Forelimb muscle (tissue), 1 donor: Measurements from ENCODE around the gene FAM168B. TPM values are rescaled to one million over a fixed set of nuclear protein-coding genes. Genes with fewer than 3 reads are reported as not detected.

Experiments
- DNase-seq: peaks from one replicate; pipeline ENCODE4 v3.0.0-alpha.2; 2013; ENCODE audit warnings: low read depth
- polyA plus RNA-seq: library from polyadenylated mRNA; unstranded; fragments of 120-200 nt; gene quantifications from one replicate; pipeline ENCODE4 v1.2.1, GENCODE V29; 2013; ENCODE audit not compliant: insufficient read length

Gene FAM168B
- polyA plus RNA-seq, 1 donor = 64.6 TPM

GRCh38 chr2:131022731-131023130 lies 70.5 kb downstream of the FAM168B start:
- DNase-seq = no peak

- DNase-seq = no peak
Measured at GRCh38 chr2:131016826-131017741, 76.2 kb downstream of the FAM168B start.

GRCh38 chr2:131015764-131016163 lies 77.5 kb downstream of the FAM168B start:
- DNase-seq = no peak

GRCh38 chr2:131014141-131014540 lies 79.1 kb downstream of the FAM168B start:
- no peak for DNase-seq

GRCh38 chr2:131011486-131011885 lies 81.8 kb downstream of the FAM168B start:
- no peak for DNase-seq

- DNase-seq = no peak
Measured at GRCh38 chr2:131010566-131010965, 82.7 kb downstream of the FAM168B start.

GRCh38 chr2:131009713-131010475 lies 83.4 kb downstream of the FAM168B start:
- DNase-seq = no peak

- no peak for DNase-seq
Measured at GRCh38 chr2:131008967-131009366, 84.3 kb downstream of the FAM168B start.

- no peak for DNase-seq
Measured at GRCh38 chr2:131006561-131006960, 86.7 kb downstream of the FAM168B start.

- no peak for DNase-seq
Measured at GRCh38 chr2:131005216-131005935, 87.9 kb downstream of the FAM168B start.

- no peak for DNase-seq
Measured at GRCh38 chr2:131004446-131005209, 88.6 kb downstream of the FAM168B start.

GRCh38 chr2:130998561-130998960 lies 94.7 kb downstream of the FAM168B start:
- DNase-seq = no peak

Other genes with a start within 250 kb of the FAM168B start
- 23.1 TPM for gene PLEKHB2, start 11.9 kb upstream of the FAM168B start, polyA plus RNA-seq
- 0.10 TPM for gene POTEE, start 116.1 kb upstream of the FAM168B start, polyA plus RNA-seq